Glutamatergic neuron (in vitro differentiated cells): ENCODE results near the gene MSRB1. TPM values are rescaled to one million over a fixed set of nuclear protein-coding genes. Genes with fewer than 3 reads are reported as not detected.

Experiments
- DNase-seq: peaks from one replicate; pipeline ENCODE4 v3.0.0; 2022
- H3K27ac Mint-ChIP-seq: one replicate; pipeline ENCODE4 v1.8.0; 2020; ENCODE audit warnings: mild to moderate bottlenecking, mixed read lengths, inconsistent platforms; ENCODE audit not compliant: unreplicated experiment
- H3K27me3 Mint-ChIP-seq: one replicate; pipeline ENCODE4 v1.8.0; 2020; ENCODE audit warnings: mild to moderate bottlenecking, moderate library complexity, mixed read lengths, inconsistent platforms; ENCODE audit not compliant: unreplicated experiment
- H3K36me3 Mint-ChIP-seq: one replicate; pipeline ENCODE4 v1.8.0; 2020; ENCODE audit warnings: mild to moderate bottlenecking, mixed read lengths, inconsistent platforms; ENCODE audit not compliant: unreplicated experiment
- H3K4me1 Mint-ChIP-seq: one replicate; pipeline ENCODE4 v1.8.0; 2020; ENCODE audit warnings: mild to moderate bottlenecking, low read depth, mixed read lengths, inconsistent platforms; ENCODE audit not compliant: unreplicated experiment
- H3K4me3 Mint-ChIP-seq: one replicate; pipeline ENCODE4 v1.8.0; 2020; ENCODE audit warnings: mild to moderate bottlenecking, mixed read lengths, inconsistent platforms; ENCODE audit not compliant: unreplicated experiment
- H3K9me3 Mint-ChIP-seq: one replicate; pipeline ENCODE4 v1.8.0; 2020; ENCODE audit warnings: mild to moderate bottlenecking, moderate library complexity, mixed read lengths, inconsistent platforms; ENCODE audit not compliant: unreplicated experiment
- CTCF ChIP-seq: fragments of 200-600 bp; sonication (generic); IDR thresholded peaks from one replicate; pipeline ENCODE4 v1.5.0; 2021; ENCODE audit not compliant: partially characterized antibody, unreplicated experiment
- total RNA-seq: library from RNA; stranded (reverse); fragmentation: NEBNext Ultra II Directional; extraction: Animal tissue kit (Norgen Biotek cat#: 25700); gene quantifications from one replicate; pipeline ENCODE4 v1.2.1, GENCODE V29; 2021; ENCODE audit not compliant: unreplicated experiment

MSRB1 gene
- total RNA-seq, 1 donor from 2014 or later: 50.9 TPM

DNA sequence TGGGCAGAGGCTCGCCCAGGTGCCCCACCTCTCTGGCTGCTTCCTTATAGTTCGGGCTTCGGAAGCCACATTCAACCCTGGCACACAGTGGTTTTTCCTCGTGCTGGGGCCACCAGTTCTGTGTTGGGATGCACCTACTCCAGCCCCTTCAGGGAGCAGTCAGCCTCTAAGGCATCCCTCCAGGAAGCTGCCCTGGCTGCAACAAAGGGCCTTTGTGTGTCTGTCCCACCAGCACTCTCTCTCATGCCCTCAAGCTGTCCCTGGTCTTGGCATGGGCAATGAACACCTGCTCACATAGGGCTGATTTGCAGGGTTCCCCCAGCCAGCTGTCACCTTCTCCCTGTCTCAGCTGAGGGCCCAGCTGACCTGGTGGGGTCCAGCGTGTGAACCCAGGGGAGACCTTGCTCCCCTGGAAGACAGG is 39.0 kb upstream of the MSRB1 start:
- Mint-ChIP-seq H3K27me3 (peaks cover 11% of the 10 kb centered on the region), H3K4me3 (peak overlapping the region; percentile 87), H3K4me1 (peaks cover 16% of the 10 kb centered on the region), H3K27ac (peak overlapping the region; percentile 92), H3K9me3 (peaks cover 2% of the 10 kb centered on the region), H3K36me3 (no peaks in the 10 kb centered on the region)
- no peak for DNase-seq
- TF ChIP-seq CTCF: no peak

DNA sequence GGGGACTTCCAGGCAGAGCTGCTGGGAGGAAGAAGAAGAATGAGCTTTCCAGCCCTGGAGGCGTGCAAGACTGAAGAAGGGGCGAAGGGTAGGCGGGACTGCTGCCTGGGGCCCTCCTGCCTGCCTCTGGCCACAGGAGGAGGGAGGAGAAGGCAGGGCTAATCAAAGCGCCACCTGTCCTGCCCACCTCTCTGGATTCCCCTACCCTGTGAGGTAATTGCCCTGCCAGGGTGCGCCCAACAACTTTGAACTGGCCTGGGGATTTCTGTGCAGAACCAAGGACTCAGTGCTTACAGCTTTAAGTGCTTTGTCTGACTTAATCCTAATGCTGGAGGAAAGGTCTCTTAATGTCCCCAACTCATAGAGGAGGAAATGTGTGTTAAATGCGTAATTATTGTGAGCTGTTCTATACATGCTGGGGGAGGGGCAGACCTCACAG is 38.4 kb upstream of the MSRB1 start, which contains the start of gene NOXO1:
NOXO1 (minus strand) TSS at position 72 of the 439 bp plus-strand sequence. CDS start 290 bp downstream, outside the sequence.
- DNase-seq: no peak
- peak within 1 kb of the TSS; percentile 92 for H3K27ac Mint-ChIP-seq
- H3K36me3 Mint-ChIP-seq: no peaks in the 10 kb centered on the region
- H3K4me3 Mint-ChIP-seq: peak within 1 kb of the TSS; percentile 87
- peaks cover 16% of the 10 kb centered on the region for H3K4me1 Mint-ChIP-seq
- no peak for TF ChIP-seq CTCF
- H3K27me3 Mint-ChIP-seq: peaks cover 11% of the 10 kb centered on the region
- peaks cover 2% of the 10 kb centered on the region for H3K9me3 Mint-ChIP-seq

GRCh38 chr16:1980770-1981087 is 37.7 kb upstream of the MSRB1 start:
- Mint-ChIP-seq H3K27ac (no peak overlapping the region), H3K9me3 (peaks cover 2% of the 10 kb centered on the region)

DNA sequence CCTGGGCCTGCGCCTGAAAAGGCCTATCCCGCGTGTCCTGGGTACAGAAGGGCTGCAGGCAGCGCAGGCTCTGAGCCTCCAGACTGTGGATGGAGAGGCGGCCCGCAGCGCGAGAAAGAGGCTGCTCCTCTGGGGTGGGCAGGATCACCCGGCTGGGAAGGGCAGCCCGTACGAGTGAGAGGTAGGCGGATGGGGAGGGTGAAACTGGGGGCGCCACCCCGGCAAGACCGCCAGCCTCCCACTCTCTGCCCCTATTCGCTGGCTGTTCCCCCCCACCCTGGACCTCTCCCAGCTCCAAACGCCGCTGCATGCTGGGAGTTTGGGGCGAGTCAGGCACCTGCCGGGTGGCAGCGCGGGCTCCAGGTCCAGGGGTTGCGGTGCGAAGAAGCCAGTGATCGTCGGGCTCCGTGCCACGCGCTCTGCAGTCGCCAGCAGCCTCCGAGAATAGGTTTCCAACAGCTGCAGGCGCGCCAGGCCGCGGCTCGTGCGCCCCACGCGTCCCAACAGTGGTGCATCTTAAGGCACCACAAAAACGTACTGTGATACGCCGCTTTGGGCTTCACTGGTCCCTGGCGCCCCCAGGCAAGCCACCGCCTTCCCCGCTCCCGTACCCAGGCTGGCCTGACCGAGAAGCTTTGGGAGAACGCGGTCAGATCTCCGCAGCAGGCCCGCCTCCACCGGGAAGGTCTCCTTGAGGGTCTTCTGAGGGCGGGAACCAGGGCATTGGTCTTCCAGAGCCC is 37.2 kb upstream of the MSRB1 start:
- Mint-ChIP-seq H3K27ac (no peak overlapping the region), H3K27me3 (peaks cover 11% of the 10 kb centered on the region), H3K4me3 (no peak overlapping the region), H3K4me1 (peaks cover 16% of the 10 kb centered on the region), H3K9me3 (peaks cover 2% of the 10 kb centered on the region), H3K36me3 (no peaks in the 10 kb centered on the region)
- DNase-seq: no peak
- no peak for TF ChIP-seq CTCF

More at GRCh38 chr16:1980770-1981087, 37.7 kb upstream of the MSRB1 start:
- H3K27me3 Mint-ChIP-seq: peaks cover 11% of the 10 kb centered on the region
- DNase-seq: no peak
- H3K36me3 Mint-ChIP-seq: no peaks in the 10 kb centered on the region
- peaks cover 16% of the 10 kb centered on the region for H3K4me1 Mint-ChIP-seq
- TF ChIP-seq CTCF: no peak
- H3K4me3 Mint-ChIP-seq: no peak overlapping the region

DNA sequence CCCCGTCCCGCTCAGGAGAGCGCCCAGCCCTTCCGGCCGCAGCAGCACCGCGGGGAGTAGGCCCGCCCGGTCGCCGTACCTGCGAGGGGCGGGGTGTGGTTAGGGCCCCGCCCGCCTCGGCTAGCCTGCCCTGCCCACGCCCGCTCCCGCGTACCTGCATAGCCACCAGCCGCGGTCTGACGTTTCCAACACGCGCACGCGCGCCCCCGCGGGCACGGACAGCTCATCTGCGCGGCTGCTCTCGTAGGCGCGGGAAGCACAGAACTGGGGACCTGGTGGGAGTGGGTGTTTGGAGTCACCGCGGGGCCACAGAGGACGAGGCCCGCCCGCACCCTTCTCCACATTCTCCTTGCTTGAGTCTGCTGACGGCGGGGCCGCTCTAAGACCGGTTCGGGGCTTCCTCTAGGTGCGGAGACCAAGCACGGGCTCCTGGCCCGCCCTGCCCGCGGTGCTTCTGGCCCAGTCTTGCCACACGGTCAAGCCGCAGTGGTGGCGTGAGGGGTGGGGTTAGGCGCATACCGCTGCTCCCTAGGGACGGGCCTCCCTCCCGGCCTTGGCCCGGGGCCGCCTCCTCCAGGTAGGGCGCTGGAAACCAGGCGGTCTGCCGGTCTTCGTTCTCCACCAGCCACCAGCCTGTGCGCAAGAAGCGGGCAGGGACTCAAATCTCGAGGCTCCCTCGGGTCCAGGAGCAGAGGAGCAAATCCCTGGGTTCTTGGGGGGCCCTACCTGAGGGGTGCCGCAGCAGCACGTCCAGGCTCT is 36.5 kb upstream of the MSRB1 start:
- no peak for TF ChIP-seq CTCF
- no peaks in the 10 kb centered on the region for H3K36me3 Mint-ChIP-seq
- peak overlapping the region; percentile 30 for H3K4me3 Mint-ChIP-seq
- H3K4me1 Mint-ChIP-seq: peaks cover 16% of the 10 kb centered on the region
- H3K27me3 Mint-ChIP-seq: peaks cover 8% of the 10 kb centered on the region
- no peak overlapping the region for H3K27ac Mint-ChIP-seq
- no peak for DNase-seq
- peaks cover 2% of the 10 kb centered on the region for H3K9me3 Mint-ChIP-seq
